Spleen (tissue), 7 donors: ENCODE results near the gene BTC.

Experiments used
- POLR2A ChIP-seq, 3 donors: fragments of 450-650 bp; IDR thresholded peaks; one replicate each; pipeline ENCODE4 v1.5.1; 2017; ENCODE audit warnings: antibody characterized with exemption in 3 of 3, mild to moderate bottlenecking in 1 of 3
- POLR2AphosphoS5 ChIP-seq, 3 donors: sonication (generic); formaldehyde crosslinking; IDR thresholded peaks; one replicate each; pipeline ENCODE4 v1.5.1; 2017; ENCODE audit warnings: antibody characterized with exemption in 3 of 3
- TF ChIP-seq, protein P1 (sequence below), 11 experiments: fragments of 200-600 bp in 7 of 11; fragments of 450-650 bp in 4 of 11; sonication (generic) in 4 of 11; IDR thresholded peaks in 8 of 11; conservative IDR thresholded peaks in 3 of 11; 1 replicate in 7 of 11; 2 replicates in 4 of 11; pipeline versions ENCODE4 v1.4.0 to v1.8.0; 2016 to 2021; ENCODE audit warnings: antibody characterized with exemption in 11 of 11, inconsistent platforms in 4 of 11, mild to moderate bottlenecking in 1 of 11
- donor health status: DM: no; HTN: no; CAD: no; lungs with moderate emphysema.
- donor health status: DM: no; HTN: no; CAD: no.
- donor health status: DM: no; HTN: no; CAD: no.

GRCh38 chr4:74814052-74814451 is 19.7 kb upstream of the BTC start:
- no peak for TF ChIP-seq POLR2A (IDR thresholded peaks at IDR 0.05)
- TF ChIP-seq, protein P1, sequence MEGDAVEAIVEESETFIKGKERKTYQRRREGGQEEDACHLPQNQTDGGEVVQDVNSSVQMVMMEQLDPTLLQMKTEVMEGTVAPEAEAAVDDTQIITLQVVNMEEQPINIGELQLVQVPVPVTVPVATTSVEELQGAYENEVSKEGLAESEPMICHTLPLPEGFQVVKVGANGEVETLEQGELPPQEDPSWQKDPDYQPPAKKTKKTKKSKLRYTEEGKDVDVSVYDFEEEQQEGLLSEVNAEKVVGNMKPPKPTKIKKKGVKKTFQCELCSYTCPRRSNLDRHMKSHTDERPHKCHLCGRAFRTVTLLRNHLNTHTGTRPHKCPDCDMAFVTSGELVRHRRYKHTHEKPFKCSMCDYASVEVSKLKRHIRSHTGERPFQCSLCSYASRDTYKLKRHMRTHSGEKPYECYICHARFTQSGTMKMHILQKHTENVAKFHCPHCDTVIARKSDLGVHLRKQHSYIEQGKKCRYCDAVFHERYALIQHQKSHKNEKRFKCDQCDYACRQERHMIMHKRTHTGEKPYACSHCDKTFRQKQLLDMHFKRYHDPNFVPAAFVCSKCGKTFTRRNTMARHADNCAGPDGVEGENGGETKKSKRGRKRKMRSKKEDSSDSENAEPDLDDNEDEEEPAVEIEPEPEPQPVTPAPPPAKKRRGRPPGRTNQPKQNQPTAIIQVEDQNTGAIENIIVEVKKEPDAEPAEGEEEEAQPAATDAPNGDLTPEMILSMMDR (IDR thresholded peaks at IDR 0.05 in 8 of 11, conservative IDR thresholded peaks at IDR 0.05 in 3 of 11), result no peak
- no peak for TF ChIP-seq POLR2AphosphoS5 (IDR thresholded peaks at IDR 0.05)
